CD8-positive, alpha-beta memory T cell (primary cell): ENCODE results near the gene NCOA7. TPM values are rescaled to one million over a fixed set of nuclear protein-coding genes. Genes with fewer than 3 reads are reported as not detected.

Experiments used
- CTCF ChIA-PET: fragments of 350-600 bp; sonication (Branson Sonifier 250); formaldehyde crosslinking; loops from one replicate; lab custom pipeline; 2021; ENCODE audit warnings: antibody characterized with exemption; lab: Charles Lee
- POLR2A ChIA-PET: fragments of 350-600 bp; sonication (Branson Sonifier 250); formaldehyde crosslinking; loops from one replicate; lab custom pipeline; 2021; ENCODE audit warnings: antibody characterized with exemption; lab: Charles Lee
- DNase-seq, 5 donors: peaks; one replicate each; pipeline versions ENCODE4 v3.0.0 to v3.0.0-alpha.2; 2020 to 2022; ENCODE audit warnings: mixed read lengths in 1 of 5
- H3K27ac ChIP-seq: one replicate; pipeline ENCODE4 v1.7.0; 2013; ENCODE audit warnings: low read depth, mild to moderate bottlenecking, low read length, moderate library complexity
- H3K27me3 ChIP-seq: 2 replicates; pipeline ENCODE4 v1.7.0; 2013; ENCODE audit warnings: low read length, mild to moderate bottlenecking; ENCODE audit not compliant: insufficient read depth, poor library complexity, severe bottlenecking
- H3K36me3 ChIP-seq: 2 replicates; pipeline ENCODE4 v1.7.0; 2013; ENCODE audit warnings: mild to moderate bottlenecking, low read length, moderate library complexity; ENCODE audit not compliant: insufficient read depth
- H3K4me1 ChIP-seq: 2 replicates; pipeline ENCODE4 v1.7.0; 2013; ENCODE audit warnings: mild to moderate bottlenecking, low read length, moderate library complexity; ENCODE audit not compliant: insufficient read depth
- H3K4me3 ChIP-seq: 2 replicates; pipeline ENCODE4 v1.7.0; 2013; ENCODE audit warnings: mild to moderate bottlenecking, low read length
- H3K9me3 ChIP-seq: 2 replicates; pipeline ENCODE4 v1.7.0; 2013; ENCODE audit warnings: mild to moderate bottlenecking, low read length
- H3K27ac Mint-ChIP-seq, 8 donors: one replicate each; pipeline ENCODE4 v1.8.0; 2020 to 2021; ENCODE audit warnings: mixed read lengths in 8 of 8, mild to moderate bottlenecking in 6 of 8, inconsistent platforms in 3 of 8, moderate library complexity in 3 of 8
- H3K27me3 Mint-ChIP-seq, 2 donors: one replicate each; pipeline ENCODE4 v1.8.0; 2020 to 2021; ENCODE audit warnings: mixed read lengths in 2 of 2, mild to moderate bottlenecking in 1 of 2, moderate library complexity in 1 of 2
- H3K36me3 Mint-ChIP-seq, 3 donors: one replicate each; pipeline ENCODE4 v1.8.0; 2020 to 2021; ENCODE audit warnings: mixed read lengths in 3 of 3, inconsistent platforms in 1 of 3, mild to moderate bottlenecking in 1 of 3
- H3K4me1 Mint-ChIP-seq, 3 donors: one replicate each; pipeline ENCODE4 v1.8.0; 2020 to 2021; ENCODE audit warnings: mixed read lengths in 3 of 3, inconsistent platforms in 1 of 3, mild to moderate bottlenecking in 1 of 3
- H3K4me3 Mint-ChIP-seq, 7 donors: one replicate each; pipeline ENCODE4 v1.8.0; 2020 to 2021; ENCODE audit warnings: mixed read lengths in 7 of 7, mild to moderate bottlenecking in 6 of 7, moderate library complexity in 4 of 7, inconsistent platforms in 2 of 7
- H3K9me3 Mint-ChIP-seq, 5 donors: one replicate each; pipeline ENCODE4 v1.8.0; 2020 to 2022; ENCODE audit warnings: mixed read lengths in 5 of 5, mild to moderate bottlenecking in 3 of 5, moderate library complexity in 2 of 5, inconsistent platforms in 1 of 5
- polyA plus RNA-seq: library from polyadenylated mRNA; unstranded; fragments of 300-500 nt; fragmentation: Illumina TruSeq; gene quantifications from one replicate; pipeline ENCODE4 v1.2.3, GENCODE V29; 2021
- total RNA-seq, 2 experiments: library from RNA; stranded (reverse); gene quantifications; one replicate each; pipeline ENCODE4 v1.2.3, GENCODE V29; 2021

The NCOA7 gene
- total and polyA plus RNA-seq, 3 experiments from 2014 or later: 38.3 to 62.5 (median 54.7) TPM

- Mint-ChIP-seq H3K4me3 (peak overlapping the region in 1 of 7 donors; percentile 7), H3K27ac (peak overlapping the region in 3 of 8 donors; percentile 0 to 86 (median 5)), H3K27me3 (no peaks in the 10 kb centered on the region), H3K9me3 (no peaks in the 10 kb centered on the region), H3K4me1 (peaks cover 45 to 78% (median 73%) of the 10 kb centered on the region in 3 donors), H3K36me3 (peaks cover 4 to 54% (median 25%) of the 10 kb centered on the region in 3 donors)
- H3K4me1 ChIP-seq: no peaks in the 10 kb centered on the region
- no peak overlapping the region for H3K4me3 ChIP-seq
- ChIA-PET POLR2A (no interaction called here), CTCF (no interaction called here)
- DNase-seq: no peak
- no peaks in the 10 kb centered on the region for H3K27me3 ChIP-seq
- no peak overlapping the region for H3K27ac ChIP-seq
- no peaks in the 10 kb centered on the region for H3K36me3 ChIP-seq
- no peaks in the 10 kb centered on the region for H3K9me3 ChIP-seq
Observed at GRCh38 chr6:125818772-125819260, 28.1 kb downstream of the NCOA7 start.

- Mint-ChIP-seq H3K27me3 (no peaks in the 10 kb centered on the region), H3K27ac (peak overlapping the region in 1 of 8 donors; percentile 77), H3K36me3 (peaks cover 4 to 52% (median 25%) of the 10 kb centered on the region in 3 donors), H3K4me1 (peaks cover 41 to 74% (median 70%) of the 10 kb centered on the region in 3 donors), H3K9me3 (no peaks in the 10 kb centered on the region), H3K4me3 (no peak overlapping the region)
- POLR2A ChIA-PET: no interaction called here
- Histone ChIP-seq H3K9me3 (no peaks in the 10 kb centered on the region), H3K4me3 (no peak overlapping the region), H3K4me1 (no peaks in the 10 kb centered on the region), H3K27me3 (no peaks in the 10 kb centered on the region), H3K36me3 (no peaks in the 10 kb centered on the region), H3K27ac (no peak overlapping the region)
- no peak for DNase-seq
- CTCF ChIA-PET: no interaction called here
Observed at GRCh38 chr6:125819535-125820326, 29.0 kb downstream of the NCOA7 start.

GRCh38 chr6:125821825-125822281 is 31.1 kb downstream of the NCOA7 start:
- H3K27me3 ChIP-seq: no peaks in the 10 kb centered on the region
- no peaks in the 10 kb centered on the region for H3K4me1 ChIP-seq
- no peak for DNase-seq
- Mint-ChIP-seq H3K27ac (peak overlapping the region in 4 of 8 donors; percentile 23 to 77 (median 53)), H3K4me1 (peaks cover 32 to 68% (median 63%) of the 10 kb centered on the region in 3 donors), H3K9me3 (peaks cover 0 to 3% (median 0%) of the 10 kb centered on the region in 5 donors), H3K4me3 (peak overlapping the region in 1 of 7 donors; percentile 14), H3K27me3 (no peaks in the 10 kb centered on the region), H3K36me3 (peaks cover 8 to 39% (median 22%) of the 10 kb centered on the region in 3 donors)
- H3K9me3 ChIP-seq: no peaks in the 10 kb centered on the region
- no peaks in the 10 kb centered on the region for H3K36me3 ChIP-seq
- H3K27ac ChIP-seq: no peak overlapping the region
- CTCF ChIA-PET: interaction anchor here (1.0 kb wide), 1 partner anchor 17 kb away, joined by 3 read pairs; no protein-coding TSS in a partner anchor
- POLR2A ChIA-PET: no interaction called here
- H3K4me3 ChIP-seq: no peak overlapping the region

- ChIA-PET CTCF (interaction anchor here (1.2 to 2.4 kb wide), 2 partner anchors 26 to 32 kb away, joined by 3 to 13 read pairs; partner anchors contain the start of gene NCOA7), POLR2A (no interaction called here)
- Histone ChIP-seq H3K9me3 (no peaks in the 10 kb centered on the region), H3K27me3 (no peaks in the 10 kb centered on the region), H3K4me1 (peaks cover 4% of the 10 kb centered on the region), H3K4me3 (no peak overlapping the region), H3K36me3 (no peaks in the 10 kb centered on the region), H3K27ac (no peak overlapping the region)
- Mint-ChIP-seq H3K27ac (no peak overlapping the region), H3K27me3 (no peaks in the 10 kb centered on the region), H3K9me3 (peaks cover 0 to 3% (median 0%) of the 10 kb centered on the region in 5 donors), H3K36me3 (peaks cover 13 to 34% (median 18%) of the 10 kb centered on the region in 3 donors), H3K4me3 (no peak overlapping the region), H3K4me1 (peaks cover 35 to 68% (median 64%) of the 10 kb centered on the region in 3 donors)
- no peak for DNase-seq
Observed at GRCh38 chr6:125823180-125823579, 32.4 kb downstream of the NCOA7 start.

GRCh38 chr6:125824946-125825771 is 34.4 kb downstream of the NCOA7 start:
- peaks cover 21% of the 10 kb centered on the region for H3K4me1 ChIP-seq
- Mint-ChIP-seq H3K4me3 (no peak overlapping the region), H3K9me3 (peaks cover 0 to 3% (median 0%) of the 10 kb centered on the region in 5 donors), H3K36me3 (peaks cover 11 to 26% (median 13%) of the 10 kb centered on the region in 3 donors), H3K27me3 (no peaks in the 10 kb centered on the region), H3K4me1 (peaks cover 45 to 69% (median 65%) of the 10 kb centered on the region in 3 donors), H3K27ac (peak overlapping the region in 3 of 8 donors; percentile 25 to 62 (median 41))
- no peaks in the 10 kb centered on the region for H3K36me3 ChIP-seq
- H3K27me3 ChIP-seq: no peaks in the 10 kb centered on the region
- no peak overlapping the region for H3K4me3 ChIP-seq
- ChIA-PET POLR2A (interaction anchor here (0.9 to 1.6 kb wide), 2 partner anchors 8 to 34 kb away, joined by 3 read pairs; partner anchors contain the start of gene NCOA7), CTCF (interaction anchor here (1.0 to 2.4 kb wide), 5 partner anchors 9 to 131 kb away, joined by 3 to 13 read pairs (median 4); partner anchors contain the start of genes HINT3 and NCOA7)
- DNase-seq: no peak
- no peaks in the 10 kb centered on the region for H3K9me3 ChIP-seq
- no peak overlapping the region for H3K27ac ChIP-seq

GRCh38 chr6:125826695-125827463 is 36.1 kb downstream of the NCOA7 start:
- Histone ChIP-seq H3K4me1 (peaks cover 30% of the 10 kb centered on the region), H3K36me3 (no peaks in the 10 kb centered on the region), H3K9me3 (no peaks in the 10 kb centered on the region), H3K27me3 (no peaks in the 10 kb centered on the region), H3K27ac (no peak overlapping the region), H3K4me3 (no peak overlapping the region)
- Mint-ChIP-seq H3K4me1 (peaks cover 50 to 71% (median 67%) of the 10 kb centered on the region in 3 donors), H3K27me3 (no peaks in the 10 kb centered on the region), H3K36me3 (peaks cover 6 to 11% (median 10%) of the 10 kb centered on the region in 3 donors), H3K4me3 (peak overlapping the region in 4 of 7 donors; percentile 16 to 54 (median 24)), H3K27ac (peak overlapping the region; percentile 2 to 87 (median 52)), H3K9me3 (peaks cover 0 to 3% (median 0%) of the 10 kb centered on the region in 5 donors)
- POLR2A ChIA-PET: interaction anchor here (0.6 to 1.6 kb wide), 2 partner anchors 36 to 130 kb away, joined by 3 read pairs; partner anchors contain the start of genes HINT3 and NCOA7
- DNase-seq: no peak
- CTCF ChIA-PET: interaction anchor here (1.0 to 5.3 kb wide), 3 partner anchors 14 to 46 kb away, joined by 3 to 40 read pairs (median 4); partner anchors contain the start of gene NCOA7
